HG03045 (cell line): ENCODE measurements around the gene BLTP3B.

Experiments
- ATAC-seq: cut with Tn5 transposase; IDR thresholded peaks from one replicate; pipeline ENCODE4 v1.9.1; 2021; ENCODE audit warnings: mild to moderate bottlenecking, moderate library complexity; ENCODE audit not compliant: unreplicated experiment

BLTP3B gene

GRCh38 chr12:100164153-100164704 lies 21.6 kb upstream of the BLTP3B start:
- ATAC-seq = no peak

- ATAC-seq = peak; percentile 100
Measured at GRCh38 chr12:100163416-100164152, 20.9 kb upstream of the BLTP3B start.

DNA sequence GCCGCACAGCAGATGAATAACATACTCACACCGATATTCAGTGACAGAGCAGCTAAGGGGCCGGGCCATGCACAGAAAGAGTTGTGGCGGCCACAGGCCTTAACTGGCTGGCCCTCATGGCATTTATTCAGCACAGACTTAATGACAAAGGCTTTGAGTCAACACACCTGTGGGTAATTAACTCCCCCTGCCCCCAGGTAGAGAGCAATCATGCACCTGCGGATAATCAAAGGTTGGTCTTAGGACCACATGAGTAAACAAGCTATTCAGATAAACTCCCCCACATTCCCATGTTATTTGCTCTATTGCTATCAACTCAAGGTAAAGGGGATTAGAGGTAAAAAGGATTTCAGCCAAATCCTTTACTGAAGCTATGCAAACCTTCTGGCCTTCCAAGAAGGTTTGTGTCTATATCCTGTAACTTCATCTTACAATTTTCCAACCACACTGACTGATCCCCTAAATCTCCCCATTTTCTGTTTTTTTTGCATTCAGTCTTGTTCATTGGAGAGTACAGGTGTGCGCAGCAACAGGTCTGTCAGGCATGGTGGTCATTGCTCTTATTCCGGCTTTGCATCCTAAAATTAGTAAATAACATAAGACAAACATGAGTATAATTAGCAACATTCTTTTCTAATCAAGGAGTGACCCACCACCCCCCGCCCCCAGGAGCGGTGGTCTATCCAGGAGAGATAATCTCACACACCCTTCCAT lies 16.9 kb upstream of the BLTP3B start:
- no peak for ATAC-seq

DNA sequence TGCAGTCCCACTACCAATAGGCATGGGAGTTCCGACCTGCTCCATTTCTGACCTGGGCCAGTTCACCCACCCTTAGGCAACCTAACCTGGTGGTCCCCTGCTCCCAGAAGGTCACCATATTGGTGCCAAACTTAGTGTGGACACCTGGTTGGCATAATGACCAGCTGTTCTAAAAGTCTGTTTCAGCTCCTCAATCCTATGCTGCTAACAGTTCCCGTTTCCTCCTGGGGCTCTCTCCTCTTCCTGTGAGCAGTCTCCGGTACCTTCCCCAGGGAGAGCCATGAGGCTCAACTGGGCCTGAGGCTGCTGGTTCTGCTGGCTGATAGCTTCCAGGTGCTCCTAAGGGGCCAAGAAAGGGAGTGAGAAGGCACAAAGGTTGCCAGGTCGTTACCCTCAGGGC lies 15.9 kb upstream of the BLTP3B start:
- no peak for ATAC-seq

DNA sequence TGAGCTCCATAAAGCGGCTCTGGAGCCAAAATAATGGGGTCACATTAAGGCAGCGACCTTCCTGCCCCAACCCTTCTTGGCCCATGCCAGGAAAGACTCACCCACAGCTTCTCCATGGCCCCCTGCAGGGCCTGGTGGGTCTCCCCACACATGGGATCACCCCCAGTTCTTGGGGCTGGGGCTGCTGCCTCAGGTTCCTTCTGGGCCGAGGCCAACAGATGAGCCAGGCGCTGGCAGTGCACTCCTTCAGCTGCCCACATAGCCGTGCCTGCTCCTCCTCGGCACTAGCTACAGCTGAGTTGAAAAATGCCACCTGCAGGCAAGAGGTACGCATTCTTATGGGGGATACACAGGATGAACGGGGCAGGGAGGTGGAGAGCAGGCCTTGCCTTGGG lies 14.8 kb upstream of the BLTP3B start:
- no peak for ATAC-seq

GRCh38 chr12:100156731-100157426 lies 14.2 kb upstream of the BLTP3B start:
- ATAC-seq = no peak

GRCh38 chr12:100154474-100155247 lies 12.0 kb upstream of the BLTP3B start:
- peak; percentile 69 for ATAC-seq

DNA sequence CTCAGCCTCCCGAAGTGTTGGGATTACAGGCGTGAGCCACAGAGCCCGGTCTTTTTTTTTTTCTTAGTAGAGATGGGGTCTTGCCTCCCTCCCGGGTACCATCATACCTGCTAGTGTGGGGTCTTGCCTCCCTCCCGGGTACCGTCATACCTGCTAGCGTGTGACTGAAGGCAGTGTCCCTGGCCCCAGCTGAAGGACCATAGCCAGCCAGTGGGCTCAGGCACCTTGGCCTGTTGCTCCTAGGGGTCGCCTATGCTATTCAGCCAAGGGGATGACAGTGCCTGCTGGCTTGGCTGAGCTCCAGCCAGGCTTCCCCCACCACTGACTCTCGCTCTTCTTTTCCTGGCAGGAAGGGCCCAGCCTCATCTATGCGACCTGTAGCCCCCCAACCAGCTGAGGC lies 10.5 kb upstream of the BLTP3B start:
- ATAC-seq = no peak

DNA sequence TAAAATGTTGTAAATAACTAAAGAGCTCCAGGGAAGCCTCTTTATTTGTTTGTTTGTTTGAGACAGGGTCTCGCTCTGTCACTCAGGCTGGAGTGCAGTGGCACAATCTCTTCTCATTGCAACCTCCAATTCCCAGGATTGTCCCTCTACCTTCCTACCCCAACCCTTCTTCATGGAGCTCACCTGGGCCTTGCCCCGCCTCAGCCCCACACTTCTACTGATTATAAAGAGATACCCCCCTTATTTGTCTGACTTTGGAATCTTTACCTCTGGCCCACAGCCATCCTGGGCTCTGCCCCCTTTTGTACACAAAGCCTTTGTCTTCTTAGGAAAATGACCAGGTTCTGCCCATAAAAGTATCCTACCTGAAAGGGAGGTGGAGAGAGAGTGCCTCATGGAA lies 9.1 kb upstream of the BLTP3B start:
- ATAC-seq = no peak

- ATAC-seq = no peak
Measured at GRCh38 chr12:100146252-100146651, 3.6 kb upstream of the BLTP3B start.

DNA sequence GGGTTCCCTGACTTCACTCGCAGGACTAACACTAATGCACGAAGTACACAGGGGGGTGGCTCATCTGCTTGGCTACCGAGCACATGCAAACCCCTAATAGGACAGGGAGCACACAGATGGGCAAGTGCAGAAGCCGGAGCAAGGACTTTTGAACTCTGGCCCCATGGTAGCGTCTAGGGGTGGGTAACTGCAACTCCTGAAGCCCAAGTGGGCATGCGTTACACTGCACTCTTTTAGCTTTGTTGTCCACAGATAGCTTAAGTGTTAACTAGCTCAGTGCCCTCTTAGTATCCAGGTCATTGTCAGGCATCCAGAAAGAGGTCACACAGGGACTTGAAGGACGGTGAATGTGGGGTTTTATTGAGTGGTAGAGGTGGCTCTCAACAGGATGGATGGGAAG lies 3.0 kb upstream of the BLTP3B start:
- ATAC-seq = no peak

GRCh38 chr12:100141998-100142850 lies 450 bp downstream of the BLTP3B start:
- peak; percentile 53 for ATAC-seq

DNA sequence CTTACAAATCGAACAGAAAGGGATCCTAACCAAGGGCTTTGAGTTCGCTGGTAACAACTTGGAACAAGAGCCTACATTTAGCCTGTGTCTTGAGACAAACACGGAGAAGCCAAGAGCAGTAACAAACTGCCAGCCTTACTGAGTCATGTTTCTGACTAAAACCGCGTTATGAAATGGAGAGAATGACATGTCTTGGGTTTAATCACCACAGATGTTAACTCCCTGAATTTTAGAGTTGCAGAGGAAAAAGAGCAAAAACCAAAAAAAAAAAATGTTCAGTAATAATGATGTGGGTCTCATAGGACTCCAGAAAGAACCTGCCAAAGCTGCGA lies 1.0 kb downstream of the BLTP3B start:
- ATAC-seq = peak; percentile 34

GRCh38 chr12:100138803-100139098 lies 3.9 kb downstream of the BLTP3B start:
- no peak for ATAC-seq

DNA sequence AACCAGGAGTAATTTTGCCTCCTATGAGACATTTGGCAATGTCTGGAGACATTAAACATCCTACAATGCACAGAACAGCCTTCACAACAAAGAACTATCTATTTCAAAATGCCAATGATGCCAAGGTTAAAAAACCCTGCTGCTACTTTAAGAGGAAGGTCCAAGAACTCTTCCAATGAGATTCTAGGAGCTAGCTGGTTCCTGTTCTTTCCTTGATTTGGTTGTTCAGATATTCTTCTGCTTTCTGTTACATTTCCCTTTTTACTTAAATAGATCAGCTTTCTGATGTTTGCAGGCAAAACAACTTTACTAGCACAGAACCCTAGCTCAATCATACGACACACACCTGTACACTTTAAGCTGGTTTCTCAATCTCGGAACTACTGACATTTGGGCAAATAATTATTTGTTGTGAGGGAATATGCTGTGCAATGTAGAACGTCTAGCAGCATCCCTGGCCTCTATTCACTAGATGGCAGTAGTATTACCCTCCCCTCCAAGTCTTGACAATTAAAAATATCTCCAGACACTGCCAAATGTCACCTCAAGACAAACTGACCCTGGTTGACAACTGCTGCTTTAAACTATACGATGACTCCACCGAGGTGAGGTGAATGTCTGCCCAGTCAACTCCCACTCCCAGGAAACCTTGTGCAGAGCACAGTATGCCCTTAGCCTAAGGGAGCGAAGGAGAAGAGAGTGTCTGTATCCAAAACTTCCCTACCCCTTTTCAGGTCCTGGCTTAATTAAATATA lies 4.4 kb downstream of the BLTP3B start:
- no peak for ATAC-seq

DNA sequence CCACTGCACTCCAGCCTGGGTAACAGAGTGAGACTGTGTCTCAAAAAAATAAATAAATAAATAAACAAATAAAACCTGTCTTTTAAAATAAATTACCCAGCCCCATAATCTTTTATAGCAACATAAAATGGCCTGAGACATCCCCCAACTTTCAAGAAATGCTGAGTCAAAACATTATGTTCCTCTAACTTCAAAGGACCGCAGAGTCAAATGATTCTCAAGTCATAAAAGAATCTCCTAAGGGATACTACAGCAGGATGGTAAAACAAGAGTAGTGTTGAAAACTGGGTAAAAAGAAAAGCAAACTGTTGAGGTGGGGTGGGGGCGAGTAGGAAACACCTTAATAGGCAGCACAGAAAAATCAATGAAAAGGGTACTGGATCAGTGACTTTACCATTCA lies 9.5 kb downstream of the BLTP3B start:
- no peak for ATAC-seq

GRCh38 chr12:100128512-100128908 lies 14.2 kb downstream of the BLTP3B start:
- ATAC-seq = no peak

GRCh38 chr12:100127766-100128511 lies 14.7 kb downstream of the BLTP3B start:
- ATAC-seq = no peak
